GM21526 (cell line): ENCODE data around the gene FHAD1.
"Not testable (repeated sequence)": the region's sequence is repeated elsewhere in the genome, so short reads cannot be mapped to it uniquely, and the experiment has no call there.

Source experiments
- ATAC-seq: cut with Tn5 transposase; IDR thresholded peaks from one replicate; pipeline ENCODE4 v1.9.1; 2021; ENCODE audit warnings: moderate library complexity; ENCODE audit not compliant: unreplicated experiment, low FRiP score

Gene FHAD1

DNA sequence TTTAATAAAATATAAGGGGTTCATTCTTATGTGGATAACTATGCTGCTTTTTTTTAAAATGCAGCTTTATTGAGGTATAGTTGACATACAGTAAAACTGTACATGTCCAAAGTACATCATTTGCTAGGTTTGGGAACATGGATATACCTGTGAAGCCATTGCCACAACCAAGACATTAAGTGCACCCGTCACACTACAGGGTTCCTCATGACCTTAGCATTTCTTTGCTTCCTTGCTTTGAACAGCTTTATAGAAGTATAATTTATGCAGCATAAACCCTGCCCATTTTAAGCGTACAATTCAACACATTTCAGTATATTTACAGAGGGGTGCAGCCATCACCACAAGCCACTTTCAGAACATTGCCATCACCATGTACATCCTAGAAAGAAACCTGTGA, 26.3 kb downstream of the FHAD1 start:
- ATAC-seq: no peak

DNA sequence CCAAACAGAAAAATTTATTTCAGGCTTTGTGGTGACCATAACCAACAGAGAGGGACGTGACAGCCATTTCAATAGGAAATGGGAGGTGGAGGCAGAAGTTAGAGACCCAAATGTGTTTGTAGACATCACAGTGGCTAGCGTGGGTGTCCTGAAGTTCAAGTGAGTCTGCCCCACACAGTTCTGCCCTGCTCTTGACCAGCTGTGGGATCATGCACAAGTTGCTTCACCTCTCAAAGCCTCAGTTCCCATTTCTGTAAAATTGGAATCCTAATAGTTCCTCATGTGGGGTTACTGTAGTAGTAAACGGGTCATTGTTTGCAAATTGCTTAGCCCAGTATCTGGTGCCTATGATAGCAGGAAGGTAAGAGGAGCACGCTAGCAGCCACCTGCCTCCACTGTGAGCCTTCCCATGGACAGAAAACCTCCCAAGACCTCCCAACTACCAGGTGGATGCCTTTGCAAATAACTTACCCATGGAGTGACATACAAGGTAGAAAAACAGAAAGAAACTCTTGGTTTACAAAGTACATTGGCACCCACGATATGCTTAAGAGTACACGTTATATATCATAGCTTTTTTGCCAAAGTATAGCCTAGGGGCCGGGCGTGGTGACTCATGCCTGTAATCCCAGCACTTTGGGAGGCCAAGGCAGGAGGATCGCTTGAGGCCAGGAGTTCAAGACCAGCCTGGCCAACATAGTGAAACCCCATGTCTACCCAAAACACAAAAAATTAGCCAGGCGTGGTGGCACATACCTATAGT, 29.1 kb downstream of the FHAD1 start:
- no peak for ATAC-seq

DNA sequence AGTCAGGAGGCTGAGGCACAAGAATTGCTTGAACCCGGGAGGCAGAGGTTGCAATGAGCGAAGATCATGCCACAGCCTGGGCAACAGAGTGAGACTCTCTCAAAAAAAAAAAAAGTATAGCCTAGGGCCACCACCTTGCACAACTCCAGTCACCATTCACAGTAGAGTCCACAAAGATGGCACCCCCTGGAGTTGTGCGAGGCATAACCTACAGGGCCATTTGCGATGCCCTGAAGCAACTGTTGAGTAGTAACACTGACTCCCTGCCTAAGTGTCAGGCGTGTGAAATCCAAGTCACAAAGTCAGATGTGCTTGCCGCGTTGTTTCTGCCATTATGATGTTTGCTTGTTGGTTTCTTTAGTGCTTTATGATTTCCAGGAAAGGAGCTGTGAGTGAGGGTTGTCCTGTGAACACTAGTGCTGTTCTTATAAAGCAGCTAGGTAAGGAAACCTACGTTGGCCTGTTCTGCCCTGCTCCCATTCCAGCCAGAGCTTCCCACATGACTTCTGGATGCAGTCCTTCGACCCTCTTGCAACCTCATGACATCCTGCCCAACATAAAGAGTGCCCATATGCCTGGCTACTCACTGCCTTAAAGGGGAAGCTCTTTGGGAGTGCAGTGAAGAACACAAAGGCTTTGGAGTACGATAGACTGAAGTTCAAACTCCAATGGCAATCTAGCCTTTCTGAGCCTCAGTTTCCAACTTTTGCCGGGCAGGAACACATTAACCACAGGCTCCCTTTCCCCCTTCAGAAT, 29.8 kb downstream of the FHAD1 start:
- no peak for ATAC-seq

DNA sequence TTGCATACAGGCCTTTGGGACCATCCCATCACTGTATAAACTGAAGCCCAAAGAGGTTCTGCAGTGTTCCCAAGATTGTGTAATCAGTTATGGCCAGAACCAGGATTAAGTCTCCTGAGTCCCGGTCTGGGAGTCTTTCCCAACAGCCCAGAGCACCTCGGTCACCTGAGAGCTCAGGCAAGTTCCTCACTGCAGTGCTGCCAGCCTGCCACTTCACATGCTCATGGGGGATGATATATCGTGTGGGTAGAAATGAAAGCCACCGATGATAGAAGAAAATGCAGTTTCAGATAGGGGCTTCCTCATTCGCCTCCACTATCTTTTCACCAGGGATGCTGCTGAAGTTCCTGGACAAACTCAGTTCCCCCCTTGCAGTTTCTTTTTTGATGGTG, 30.4 kb downstream of the FHAD1 start:
- no peak for ATAC-seq

DNA sequence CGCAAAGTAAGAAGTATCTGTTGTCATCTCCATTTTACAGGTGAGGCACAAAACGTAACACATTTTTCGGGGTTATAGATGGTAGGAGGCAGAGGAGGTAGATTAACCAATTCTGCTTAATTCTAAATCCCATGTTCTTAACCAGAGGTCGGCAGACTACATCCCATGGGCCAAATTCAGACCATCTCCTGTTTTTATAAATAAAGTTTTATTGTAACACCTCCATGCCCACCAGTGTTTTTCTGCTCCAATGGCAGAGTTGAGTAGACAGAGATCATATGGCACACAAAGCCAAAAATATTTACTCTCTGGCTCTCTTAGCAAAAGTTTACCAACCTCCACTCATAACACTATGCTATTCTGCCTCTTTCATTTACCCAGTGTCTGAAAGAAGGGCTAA, 30.9 kb downstream of the FHAD1 start:
- no peak for ATAC-seq

DNA sequence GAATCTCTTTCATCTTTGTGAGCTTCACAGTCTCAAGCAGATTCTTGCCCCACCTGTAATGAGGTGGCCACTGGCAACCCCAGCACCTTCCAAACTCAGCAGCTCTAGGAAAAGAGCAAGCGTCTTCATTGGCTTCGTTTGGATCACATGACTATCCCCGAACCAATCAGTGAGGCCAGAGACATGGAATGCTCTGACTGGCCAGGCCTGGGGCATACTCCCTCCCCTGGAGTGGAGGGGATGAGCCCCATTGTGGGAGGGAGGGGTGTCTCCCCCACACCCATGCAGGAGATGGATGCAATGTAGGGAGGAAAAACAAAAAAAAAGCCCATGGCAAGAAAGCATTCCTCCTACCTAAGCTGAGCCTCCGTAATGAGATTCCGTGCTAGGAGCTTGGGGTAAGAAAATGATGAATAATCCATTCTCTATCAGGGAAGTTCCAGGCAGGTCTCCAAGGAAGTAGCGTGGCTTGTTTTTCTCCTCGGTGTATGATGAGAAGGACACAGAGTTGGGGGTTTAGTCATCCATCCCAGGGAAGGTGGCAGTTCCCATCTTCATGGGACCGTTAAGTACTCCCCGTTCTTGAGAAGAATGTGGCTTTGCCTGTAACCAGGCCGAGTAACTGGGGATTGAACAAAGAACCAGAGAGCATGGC, 32.7 kb downstream of the FHAD1 start:
- ATAC-seq: no peak

GRCh38 chr1:15280416-15280815, 33.4 kb downstream of the FHAD1 start:
- ATAC-seq: no peak

DNA sequence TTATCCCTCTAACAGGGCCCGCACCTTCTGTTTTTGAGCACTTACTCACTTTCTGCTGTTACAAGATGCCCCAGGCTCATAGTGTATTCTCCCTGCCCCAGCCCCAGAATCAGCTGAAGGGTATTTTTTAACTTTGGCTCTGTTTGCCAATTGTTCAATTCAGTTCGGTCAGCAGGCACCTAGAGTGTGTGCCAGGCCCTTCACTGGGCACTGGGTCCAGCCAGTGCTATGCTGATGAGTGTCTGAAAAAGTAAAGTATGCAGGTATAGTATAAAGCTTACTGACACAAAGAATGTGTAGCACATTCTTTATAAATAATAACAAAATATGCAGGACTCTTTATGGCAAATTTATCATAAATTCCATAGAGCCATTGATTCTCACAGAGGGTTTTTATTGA, 35.0 kb downstream of the FHAD1 start:
- ATAC-seq: no peak

DNA sequence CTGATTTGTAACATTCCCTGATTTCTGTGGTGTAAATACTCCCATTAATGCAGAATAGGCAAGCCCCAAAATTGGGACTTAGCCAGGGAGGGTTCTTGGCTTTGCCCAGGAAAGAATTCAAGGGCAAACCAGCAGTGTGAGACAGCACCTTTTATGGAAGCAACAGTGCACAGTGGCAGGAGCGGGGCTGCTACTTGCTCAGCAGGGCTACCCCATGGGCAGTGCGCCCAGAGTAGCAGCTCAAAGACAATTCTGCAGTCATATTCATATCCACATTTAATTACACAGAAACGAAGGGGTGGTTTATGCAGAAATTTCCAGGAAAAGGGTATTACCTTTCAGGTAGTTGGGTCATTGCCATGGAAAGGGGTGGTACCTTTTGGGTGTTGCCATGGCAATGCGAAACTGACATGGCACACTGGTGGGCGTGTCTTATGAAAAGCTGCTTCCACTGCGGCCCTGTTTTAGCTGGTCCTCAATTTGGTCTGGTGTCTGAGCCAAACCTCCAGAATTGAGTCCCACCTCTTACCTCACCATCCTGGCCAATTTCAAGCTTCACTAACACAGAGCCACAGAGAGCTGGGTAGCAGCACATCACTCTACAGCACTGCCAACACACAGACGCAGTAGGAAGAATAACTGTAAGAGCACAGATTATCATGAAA, 35.9 kb downstream of the FHAD1 start:
- no peak for ATAC-seq

DNA sequence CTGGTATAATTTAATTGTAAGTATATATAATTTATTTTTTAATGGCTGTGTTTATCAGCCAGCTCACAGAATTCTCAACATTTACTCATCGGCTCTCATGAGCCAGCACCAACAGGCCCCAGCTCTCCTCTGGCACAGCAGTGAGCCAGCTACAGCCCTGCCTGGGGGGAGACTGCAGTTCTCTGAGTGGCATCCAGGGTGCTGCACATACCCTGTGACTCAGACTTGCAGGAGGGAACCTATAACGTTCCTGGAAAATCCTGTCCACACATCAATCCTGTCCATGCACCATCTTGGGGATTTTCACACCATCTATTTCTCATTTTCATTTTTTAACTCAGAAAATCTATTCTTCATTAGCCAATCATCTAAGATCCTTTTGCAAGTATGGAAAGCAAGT, 36.5 kb downstream of the FHAD1 start:
- ATAC-seq: no peak

GRCh38 chr1:15286452-15286851, 39.4 kb downstream of the FHAD1 start:
- ATAC-seq: no peak

DNA sequence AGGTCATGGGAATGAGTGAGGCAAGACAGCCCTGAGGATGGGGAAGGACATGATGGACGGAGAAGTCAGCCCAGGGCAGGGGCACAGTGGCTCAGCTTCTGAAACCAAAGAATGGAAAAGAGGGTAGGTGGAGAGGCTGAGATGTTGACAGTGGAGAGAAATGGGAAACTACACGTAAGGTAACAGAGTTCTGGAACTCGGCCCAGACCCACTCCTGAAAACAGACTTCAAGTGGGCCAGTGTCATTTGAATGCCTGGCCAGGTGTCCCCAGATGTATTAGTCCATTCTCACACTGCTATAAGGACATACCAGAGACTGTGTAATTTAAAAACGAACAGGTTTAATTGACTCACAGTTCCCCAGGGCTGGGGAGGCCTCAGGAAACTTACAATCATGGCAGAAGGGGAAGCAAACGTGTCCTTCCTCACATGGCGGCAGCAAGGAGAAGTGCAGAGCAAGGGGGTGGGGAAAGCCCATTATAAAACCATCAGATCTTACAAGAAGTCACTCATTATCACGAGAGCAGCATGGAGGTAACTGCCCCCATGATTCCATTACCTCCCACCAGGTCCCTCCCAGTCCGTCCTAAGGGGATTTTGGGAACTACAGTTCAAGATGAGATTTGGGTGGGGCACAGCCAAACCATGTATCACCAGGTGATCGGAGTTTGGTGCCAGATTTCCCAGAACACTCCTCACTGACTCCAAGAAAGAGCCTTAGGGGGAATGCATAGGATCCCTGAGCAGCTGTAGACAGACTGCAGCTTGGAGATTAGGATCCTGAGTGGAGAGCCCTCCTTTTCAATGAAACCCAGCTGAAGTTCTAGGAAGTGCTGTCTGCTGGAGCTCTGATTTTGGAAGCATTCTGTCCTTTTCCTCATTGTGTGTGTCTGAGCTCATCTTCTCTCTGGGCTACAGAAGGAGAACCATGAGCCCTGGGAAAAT, 40.3 kb downstream of the FHAD1 start:
- ATAC-seq: no peak

DNA sequence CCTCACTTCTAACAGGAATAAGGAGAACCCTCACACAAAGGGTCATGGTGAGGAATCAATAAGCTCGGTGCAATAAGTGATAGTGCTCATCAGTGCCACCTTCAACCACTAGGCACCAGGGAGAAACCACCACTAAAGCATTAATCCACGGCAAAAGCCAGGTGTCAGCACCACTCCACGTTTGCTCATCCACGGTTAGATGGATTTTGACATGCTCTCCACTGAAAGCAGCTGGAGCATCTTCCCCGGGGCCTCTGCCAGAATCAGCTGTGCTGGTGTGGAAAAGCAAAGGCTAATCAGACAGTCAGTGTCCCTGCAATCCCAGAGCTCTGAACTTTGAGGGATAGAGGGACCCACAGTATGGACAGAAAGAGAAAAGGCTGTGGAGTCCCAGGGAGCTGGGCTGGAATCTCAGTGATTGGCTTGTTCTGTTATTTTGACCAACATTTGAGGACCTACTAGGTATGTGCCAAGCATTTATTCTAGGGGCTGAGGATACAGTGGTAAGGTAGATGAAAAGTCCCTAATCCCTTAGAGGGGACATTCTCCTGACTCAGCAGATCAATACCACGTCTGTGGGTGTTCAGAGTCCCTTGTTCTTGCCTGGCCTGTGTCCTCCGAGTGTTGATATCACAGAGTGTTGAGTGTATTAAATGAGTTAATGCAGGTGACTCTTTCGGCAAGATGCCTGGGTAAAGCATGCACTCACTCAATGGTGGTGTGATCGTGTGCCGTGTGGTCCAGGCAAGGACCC, 41.3 kb downstream of the FHAD1 start:
- no peak for ATAC-seq

DNA sequence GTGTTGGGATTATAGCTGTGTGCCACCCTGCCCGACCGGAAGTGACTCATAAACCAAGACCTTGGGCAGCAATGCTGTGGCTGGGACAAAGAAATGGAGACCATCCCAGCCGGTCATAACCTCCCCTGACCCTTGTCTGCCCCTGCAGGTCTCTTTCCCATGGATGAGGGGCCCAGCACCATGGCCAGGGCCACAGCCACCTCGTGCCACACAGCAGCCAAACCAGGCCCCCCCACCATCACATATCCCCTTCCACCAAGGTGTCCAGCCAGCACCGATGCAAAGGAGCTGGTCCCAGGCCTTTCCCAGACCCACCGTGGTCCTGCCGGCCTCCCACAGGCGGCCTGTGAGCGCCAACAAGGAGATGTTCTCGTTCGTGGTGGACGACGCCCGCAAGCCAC, 42.2 kb downstream of the FHAD1 start:
- ATAC-seq: no peak

DNA sequence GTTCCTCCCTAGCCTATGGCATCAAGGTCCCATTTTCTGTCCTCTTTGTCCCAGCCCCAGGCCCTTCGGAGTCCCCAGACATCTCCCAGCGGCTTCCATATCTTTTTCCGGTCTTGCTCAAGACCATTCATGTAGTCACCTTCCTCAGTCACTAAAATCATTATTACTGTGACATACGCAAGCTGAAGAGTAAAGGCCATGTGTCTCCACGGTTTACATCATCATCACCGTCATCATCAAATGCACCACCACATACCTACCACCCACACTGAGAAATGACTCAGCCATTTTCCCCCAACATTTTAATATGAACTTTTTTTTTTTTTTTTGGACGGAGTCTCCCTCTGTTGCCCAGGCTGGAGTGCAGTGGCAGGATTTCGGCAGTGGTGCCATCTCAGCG, 43.4 kb downstream of the FHAD1 start:
- ATAC-seq: no peak

- ATAC-seq: no peak
These were observed 48.7 kb downstream of the FHAD1 start for GRCh38 chr1:15295696-15296095.

GRCh38 chr1:15296585-15297321, 49.7 kb downstream of the FHAD1 start:
- ATAC-seq: no peak

DNA sequence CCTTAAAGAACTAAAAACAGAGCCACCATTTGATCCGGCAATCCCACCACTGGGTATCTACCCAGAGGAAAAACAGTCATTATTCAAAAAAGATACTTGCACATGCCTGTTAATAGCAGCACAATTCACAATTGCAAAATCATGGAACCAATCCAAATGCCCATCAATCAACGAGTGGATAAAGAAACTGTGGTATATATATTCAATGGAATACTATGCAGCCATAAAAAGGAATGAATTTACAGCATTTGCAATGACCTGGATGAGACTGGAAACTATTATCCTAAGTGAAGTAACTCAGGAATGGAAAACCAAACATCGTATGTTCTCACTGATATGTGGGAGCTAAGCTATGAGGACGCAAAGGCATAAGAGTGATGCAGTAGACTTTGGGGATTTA, 51.0 kb downstream of the FHAD1 start:
- not testable (repeated sequence) for ATAC-seq

- ATAC-seq: no peak
These were observed 52.2 kb downstream of the FHAD1 start for GRCh38 chr1:15299179-15299578.
